ENCODE measurements around the gene CHST15.
"Not testable (repeated sequence)": the region's sequence is repeated elsewhere in the genome, so short reads cannot be mapped to it uniquely, and the experiment has no call there.

The CHST15 gene

DNA sequence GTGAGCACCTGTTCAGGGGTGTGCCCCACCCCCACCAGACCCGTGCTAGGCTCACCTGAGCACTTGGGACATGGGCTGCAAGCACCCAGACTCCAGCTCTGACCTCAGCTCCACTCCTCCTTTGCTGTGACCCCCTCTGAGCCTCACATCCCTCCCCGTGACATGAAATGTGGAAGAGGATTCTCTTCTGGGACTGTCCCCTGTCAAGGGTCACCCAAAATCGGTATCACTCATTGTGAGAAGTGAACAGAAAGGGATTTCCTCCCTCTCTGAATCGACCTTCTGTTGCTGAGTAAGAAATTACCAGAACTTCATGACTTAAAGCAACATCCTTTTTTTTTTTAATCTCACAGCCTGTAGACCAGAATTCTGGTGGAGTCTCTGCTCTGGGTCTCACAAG lies 6.2 kb upstream of the CHST15 start:
- H3K4me1 ChIP-seq (ENCODE audit: control insufficient read depth, insufficient read depth, low read length, unreplicated experiment), result no peaks in the 10 kb centered on the region
- H3K36me3 ChIP-seq (ENCODE audit: insufficient read depth, low read length), result no peaks in the 10 kb centered on the region
- no peaks in the 10 kb centered on the region for H3K79me2 ChIP-seq (ENCODE audit: control insufficient read depth, insufficient read depth, low read length, unreplicated experiment)
- H2AFZ ChIP-seq (ENCODE audit: low read length, unreplicated experiment), result no peak overlapping the region
- H3K4me3 ChIP-seq (ENCODE audit: low read depth, low read length), result no peak overlapping the region
- H3K27ac ChIP-seq (ENCODE audit: low read depth, low read length), result no peak overlapping the region
- H3K27me3 ChIP-seq (ENCODE audit: insufficient read depth, low read length), result peaks cover 46% of the 10 kb centered on the region

DNA sequence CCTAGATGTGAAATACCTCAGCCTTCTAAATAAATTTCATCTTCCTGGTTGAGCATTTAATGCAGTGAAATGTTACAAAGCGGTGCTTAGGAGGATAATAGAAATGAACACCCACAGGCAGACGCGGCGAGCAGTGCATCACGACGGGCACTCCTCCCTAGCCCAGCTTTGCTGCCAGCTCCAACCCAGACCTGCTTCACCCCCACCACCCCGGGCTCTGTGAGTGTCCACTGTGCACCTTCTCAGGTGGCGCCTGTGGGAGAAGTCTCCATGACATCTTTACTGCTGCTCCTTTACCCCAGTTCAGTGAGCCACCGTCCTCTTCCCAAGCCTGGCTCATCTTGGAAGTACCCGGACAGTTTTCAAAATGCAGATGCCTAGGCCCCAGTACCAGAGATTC lies 5.2 kb upstream of the CHST15 start:
- Histone ChIP-seq H3K27ac (ENCODE audit: low read depth, low read length) (no peak overlapping the region), H3K79me2 (ENCODE audit: control insufficient read depth, insufficient read depth, low read length, unreplicated experiment) (no peaks in the 10 kb centered on the region), H3K4me1 (ENCODE audit: control insufficient read depth, insufficient read depth, low read length, unreplicated experiment) (no peaks in the 10 kb centered on the region), H3K27me3 (ENCODE audit: insufficient read depth, low read length) (peaks cover 56% of the 10 kb centered on the region), H2AFZ (ENCODE audit: low read length, unreplicated experiment) (no peak overlapping the region), H3K36me3 (ENCODE audit: insufficient read depth, low read length) (no peaks in the 10 kb centered on the region), H3K4me3 (ENCODE audit: low read depth, low read length) (no peak overlapping the region)

DNA sequence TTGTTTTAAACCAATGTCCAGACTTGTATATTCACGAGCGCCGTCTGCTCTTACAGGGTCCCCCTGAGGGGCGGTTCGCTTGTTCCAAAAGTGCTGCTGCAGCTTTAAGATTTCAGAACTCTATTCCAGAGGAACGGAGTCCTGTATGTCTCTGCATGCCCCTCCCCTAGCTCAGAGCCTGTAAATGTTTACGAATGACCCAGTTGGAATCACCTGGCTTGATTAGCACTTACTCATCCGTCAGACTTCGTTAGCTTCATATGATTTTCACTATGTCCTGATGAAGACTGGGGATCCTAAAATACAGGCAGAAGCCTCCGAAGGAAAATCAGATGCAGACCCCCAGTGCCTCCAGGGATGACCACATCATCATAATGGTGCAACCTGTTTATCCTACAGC lies 4.5 kb upstream of the CHST15 start:
- Histone ChIP-seq H3K27me3 (ENCODE audit: insufficient read depth, low read length) (peaks cover 62% of the 10 kb centered on the region), H3K79me2 (ENCODE audit: control insufficient read depth, insufficient read depth, low read length, unreplicated experiment) (no peaks in the 10 kb centered on the region), H3K27ac (ENCODE audit: low read depth, low read length) (no peak overlapping the region), H3K4me3 (ENCODE audit: low read depth, low read length) (no peak overlapping the region), H2AFZ (ENCODE audit: low read length, unreplicated experiment) (no peak overlapping the region), H3K4me1 (ENCODE audit: control insufficient read depth, insufficient read depth, low read length, unreplicated experiment) (no peaks in the 10 kb centered on the region), H3K36me3 (ENCODE audit: insufficient read depth, low read length) (no peaks in the 10 kb centered on the region)

DNA sequence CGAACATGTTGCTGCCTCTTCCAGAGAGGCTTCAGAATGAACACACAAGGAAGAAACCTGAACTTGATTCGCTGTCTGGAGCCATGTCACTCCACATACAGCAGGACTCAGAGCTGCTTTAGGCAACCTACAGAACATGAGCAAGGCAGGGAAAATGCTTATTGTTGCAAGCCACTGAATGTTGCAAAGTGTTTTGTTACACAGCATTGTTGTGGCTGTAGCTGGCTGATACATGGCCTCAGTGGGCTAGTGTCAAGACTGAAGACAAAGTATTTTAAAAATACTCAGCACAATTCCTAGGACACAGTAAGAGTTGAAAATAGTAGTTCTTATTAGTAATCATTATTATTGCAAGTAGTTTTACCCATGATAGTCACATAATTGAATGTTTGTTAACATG lies 3.1 kb upstream of the CHST15 start:
- Histone ChIP-seq H3K27me3 (ENCODE audit: insufficient read depth, low read length) (peaks cover 76% of the 10 kb centered on the region), H2AFZ (ENCODE audit: low read length, unreplicated experiment) (no peak overlapping the region), H3K4me1 (ENCODE audit: control insufficient read depth, insufficient read depth, low read length, unreplicated experiment) (no peaks in the 10 kb centered on the region), H3K4me3 (ENCODE audit: low read depth, low read length) (no peak overlapping the region), H3K36me3 (ENCODE audit: insufficient read depth, low read length) (no peaks in the 10 kb centered on the region), H3K27ac (ENCODE audit: low read depth, low read length) (no peak overlapping the region), H3K79me2 (ENCODE audit: control insufficient read depth, insufficient read depth, low read length, unreplicated experiment) (no peaks in the 10 kb centered on the region)

DNA sequence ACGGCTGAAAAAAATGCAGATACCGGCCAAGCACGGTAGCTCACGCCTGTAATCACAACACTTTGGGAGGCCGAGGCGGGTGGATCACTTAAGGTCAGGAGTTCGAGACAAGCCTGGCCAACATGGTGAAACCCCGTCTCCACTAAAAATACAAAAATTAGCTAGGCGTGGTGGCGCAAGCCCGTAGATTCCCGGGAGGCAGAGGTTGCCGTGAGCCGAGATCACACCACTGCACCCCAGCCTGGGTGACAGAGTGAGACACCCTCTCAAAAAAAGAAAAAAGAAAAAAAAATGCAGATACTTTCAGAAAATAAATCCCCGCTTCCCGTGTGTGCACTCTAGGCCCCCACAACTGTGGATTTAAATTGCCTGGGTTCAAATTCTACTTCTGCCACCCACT lies 2.4 kb upstream of the CHST15 start:
- H3K4me1 ChIP-seq (ENCODE audit: control insufficient read depth, insufficient read depth, low read length, unreplicated experiment); H3K4me3 ChIP-seq (ENCODE audit: low read depth, low read length); H2AFZ ChIP-seq (ENCODE audit: low read length, unreplicated experiment); H3K79me2 ChIP-seq (ENCODE audit: control insufficient read depth, insufficient read depth, low read length, unreplicated experiment); H3K27ac ChIP-seq (ENCODE audit: low read depth, low read length); H3K36me3 ChIP-seq (ENCODE audit: insufficient read depth, low read length): not testable (repeated sequence)
- peaks cover 83% of the 10 kb centered on the region for H3K27me3 ChIP-seq (ENCODE audit: insufficient read depth, low read length)

DNA sequence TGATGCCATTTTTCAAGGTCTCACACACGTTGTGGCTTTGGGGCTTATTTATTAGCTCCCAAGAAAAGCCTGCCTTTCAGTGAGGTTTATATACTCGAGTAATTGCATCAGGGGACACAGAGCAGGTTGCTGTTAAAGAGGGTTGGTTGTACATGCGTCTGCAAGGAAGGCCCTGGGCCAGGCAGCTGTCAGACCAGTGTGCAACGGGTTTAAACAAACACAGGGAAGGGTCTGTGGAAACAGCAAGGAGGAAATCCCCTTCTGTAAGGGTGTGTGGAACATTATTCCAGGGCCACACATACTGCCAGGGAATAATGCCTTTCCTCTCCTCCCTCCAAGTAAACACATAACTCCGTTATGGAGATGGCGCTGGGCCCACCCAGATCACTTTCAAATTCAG lies 1.7 kb upstream of the CHST15 start:
- Histone ChIP-seq H3K27me3 (ENCODE audit: insufficient read depth, low read length) (peaks cover 88% of the 10 kb centered on the region), H2AFZ (ENCODE audit: low read length, unreplicated experiment) (no peak overlapping the region), H3K4me3 (ENCODE audit: low read depth, low read length) (no peak overlapping the region), H3K27ac (ENCODE audit: low read depth, low read length) (no peak overlapping the region), H3K36me3 (ENCODE audit: insufficient read depth, low read length) (no peaks in the 10 kb centered on the region), H3K79me2 (ENCODE audit: control insufficient read depth, insufficient read depth, low read length, unreplicated experiment) (no peaks in the 10 kb centered on the region), H3K4me1 (ENCODE audit: control insufficient read depth, insufficient read depth, low read length, unreplicated experiment) (no peaks in the 10 kb centered on the region)

DNA sequence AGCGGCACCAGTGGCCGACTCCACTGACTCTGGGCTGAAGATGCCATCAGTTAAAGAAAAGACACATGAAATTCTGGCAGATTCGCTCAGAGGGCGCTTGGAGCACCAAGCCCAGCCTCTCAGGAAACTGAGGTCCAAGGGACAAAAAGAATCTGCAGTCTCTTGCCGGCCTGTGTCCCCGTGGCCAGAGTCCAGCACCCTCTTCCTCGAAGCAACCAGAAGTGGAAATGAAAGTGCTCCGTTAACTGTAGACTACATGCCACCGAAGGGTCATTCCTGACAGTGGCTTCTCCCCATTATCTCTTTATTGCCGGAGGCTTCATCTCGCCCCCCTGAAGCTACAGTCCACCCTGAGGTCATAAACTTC lies 1.0 kb upstream of the CHST15 start:
- Histone ChIP-seq H3K27me3 (ENCODE audit: insufficient read depth, low read length) (peaks cover 90% of the 10 kb centered on the region), H2AFZ (ENCODE audit: low read length, unreplicated experiment) (no peak overlapping the region), H3K4me3 (ENCODE audit: low read depth, low read length) (peak overlapping the region; percentile 21; the same call in 1 of the 2 replicates)

DNA sequence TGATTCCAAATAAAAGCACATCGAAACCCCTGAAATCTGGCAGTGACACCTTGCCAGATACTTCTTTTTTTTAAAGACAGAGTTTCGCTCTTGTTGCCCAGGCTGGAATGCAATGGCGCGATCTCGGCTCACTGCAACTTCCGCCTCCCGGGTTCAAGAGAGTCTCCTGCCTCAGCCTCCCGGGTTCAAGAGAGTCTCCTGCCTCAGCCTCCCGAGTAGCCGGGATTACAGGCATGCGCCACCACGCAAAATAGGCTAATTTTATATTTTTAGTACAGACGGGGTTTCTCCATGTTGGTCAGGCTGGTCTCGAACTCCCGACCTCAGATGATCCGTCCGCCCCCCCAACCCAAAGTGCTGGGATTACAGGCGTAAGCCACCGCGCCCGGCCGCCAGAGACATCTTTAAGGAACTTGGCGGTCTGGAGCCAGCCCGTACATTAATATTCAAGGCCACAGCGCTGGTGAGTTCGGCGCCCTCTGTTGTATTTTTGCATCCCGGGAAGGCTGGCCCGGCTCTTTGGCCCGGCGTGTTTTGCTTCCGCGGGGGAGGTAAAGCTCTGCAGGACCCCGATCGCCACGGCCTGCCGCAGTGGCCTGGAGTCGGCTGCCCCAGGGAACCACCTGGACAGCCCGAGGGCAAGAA lies 498 bp upstream of the CHST15 start:
- H3K4me1 ChIP-seq (ENCODE audit: control insufficient read depth, insufficient read depth, low read length, unreplicated experiment); H3K27ac ChIP-seq (ENCODE audit: low read depth, low read length); H3K79me2 ChIP-seq (ENCODE audit: control insufficient read depth, insufficient read depth, low read length, unreplicated experiment); H3K36me3 ChIP-seq (ENCODE audit: insufficient read depth, low read length): not testable (repeated sequence)
- Histone ChIP-seq H3K4me3 (ENCODE audit: low read depth, low read length) (peak overlapping the region; percentile 80), H3K27me3 (ENCODE audit: insufficient read depth, low read length) (peaks cover 94% of the 10 kb centered on the region), H2AFZ (ENCODE audit: low read length, unreplicated experiment) (peak overlapping the region; percentile 42)

More for the DNA sequence above, 1.0 kb upstream of the CHST15 start:
- no peaks in the 10 kb centered on the region for H3K4me1 ChIP-seq (ENCODE audit: control insufficient read depth, insufficient read depth, low read length, unreplicated experiment)
- H3K36me3 ChIP-seq (ENCODE audit: insufficient read depth, low read length), result no peaks in the 10 kb centered on the region
- H3K27ac ChIP-seq (ENCODE audit: low read depth, low read length), result no peak overlapping the region
- H3K79me2 ChIP-seq (ENCODE audit: control insufficient read depth, insufficient read depth, low read length, unreplicated experiment), result no peaks in the 10 kb centered on the region

DNA sequence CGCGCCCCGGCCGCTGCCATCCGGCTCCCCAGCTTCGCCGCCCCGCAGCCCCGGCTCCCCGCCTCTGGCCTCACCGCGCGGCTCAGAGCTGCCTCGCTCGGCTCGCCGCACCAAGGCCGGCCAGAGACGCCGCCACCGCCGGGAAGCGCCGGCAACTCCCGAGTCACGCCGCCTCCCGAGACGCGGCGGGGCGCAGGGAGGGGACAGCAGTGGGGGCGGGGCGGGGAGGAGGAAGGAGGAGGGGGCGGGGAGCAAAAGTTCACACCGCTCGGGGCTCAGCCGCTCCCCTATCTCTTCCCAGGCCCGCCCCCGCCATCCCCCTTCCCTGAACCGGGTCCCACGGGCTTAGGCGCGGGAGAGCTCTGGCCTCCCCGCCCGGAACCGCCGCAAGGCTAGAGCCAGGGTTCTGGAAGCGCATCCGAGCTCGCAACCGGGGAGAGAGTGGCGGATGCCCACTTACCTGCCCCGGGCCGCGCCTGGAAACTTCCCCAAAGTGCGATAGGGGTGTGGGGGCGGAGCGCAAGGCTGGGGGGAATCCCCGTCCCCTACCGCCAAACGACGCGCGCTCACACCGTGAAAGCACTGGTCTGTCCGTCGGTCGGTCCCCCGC lies 1.0 kb downstream of the CHST15 start:
- Histone ChIP-seq H3K27me3 (ENCODE audit: insufficient read depth, low read length) (peaks cover 82% of the 10 kb centered on the region), H3K4me3 (ENCODE audit: low read depth, low read length) (peak overlapping the region; percentile 80), H2AFZ (ENCODE audit: low read length, unreplicated experiment) (peak overlapping the region; percentile 42)

DNA sequence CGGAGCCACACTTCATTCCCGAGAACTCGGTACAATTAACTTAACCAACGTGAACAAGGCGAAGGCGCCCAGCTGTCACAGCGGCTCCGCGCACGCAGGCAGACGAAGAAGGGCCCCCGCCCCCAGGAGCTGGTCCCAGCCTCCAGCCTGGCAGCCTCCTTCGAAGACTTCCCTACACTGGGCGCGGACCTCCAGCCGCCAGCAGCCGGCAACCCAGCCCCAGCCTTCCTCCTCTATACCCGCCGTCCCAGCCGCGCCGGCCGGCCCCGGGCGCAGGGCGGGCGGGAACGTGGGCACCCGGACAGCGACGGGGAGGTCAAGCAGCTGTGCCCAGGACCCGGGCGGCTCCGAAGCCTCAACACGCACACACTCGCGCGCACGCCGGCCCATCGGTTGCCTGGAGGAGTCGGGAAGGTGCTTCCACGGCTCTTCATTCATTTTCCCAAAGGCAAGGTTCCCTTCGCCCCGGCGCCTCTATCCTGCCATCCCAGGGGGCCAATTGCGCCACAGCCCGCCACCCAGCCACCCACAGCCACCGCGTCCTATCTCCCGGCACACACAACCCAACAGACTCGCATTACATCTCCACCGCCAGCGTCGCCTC lies 1.6 kb downstream of the CHST15 start:
- Histone ChIP-seq H3K79me2 (ENCODE audit: control insufficient read depth, insufficient read depth, low read length, unreplicated experiment) (no peaks in the 10 kb centered on the region), H3K36me3 (ENCODE audit: insufficient read depth, low read length) (no peaks in the 10 kb centered on the region), H2AFZ (ENCODE audit: low read length, unreplicated experiment) (peak overlapping the region; percentile 31), H3K4me1 (ENCODE audit: control insufficient read depth, insufficient read depth, low read length, unreplicated experiment) (no peaks in the 10 kb centered on the region), H3K27me3 (ENCODE audit: insufficient read depth, low read length) (peaks cover 76% of the 10 kb centered on the region), H3K27ac (ENCODE audit: low read depth, low read length) (no peak overlapping the region), H3K4me3 (ENCODE audit: low read depth, low read length) (peak overlapping the region; percentile 80)

More for the DNA sequence above, 1.0 kb downstream of the CHST15 start:
- H3K36me3 ChIP-seq (ENCODE audit: insufficient read depth, low read length), result no peaks in the 10 kb centered on the region
- no peaks in the 10 kb centered on the region for H3K79me2 ChIP-seq (ENCODE audit: control insufficient read depth, insufficient read depth, low read length, unreplicated experiment)
- no peak overlapping the region for H3K27ac ChIP-seq (ENCODE audit: low read depth, low read length)
- no peaks in the 10 kb centered on the region for H3K4me1 ChIP-seq (ENCODE audit: control insufficient read depth, insufficient read depth, low read length, unreplicated experiment)

DNA sequence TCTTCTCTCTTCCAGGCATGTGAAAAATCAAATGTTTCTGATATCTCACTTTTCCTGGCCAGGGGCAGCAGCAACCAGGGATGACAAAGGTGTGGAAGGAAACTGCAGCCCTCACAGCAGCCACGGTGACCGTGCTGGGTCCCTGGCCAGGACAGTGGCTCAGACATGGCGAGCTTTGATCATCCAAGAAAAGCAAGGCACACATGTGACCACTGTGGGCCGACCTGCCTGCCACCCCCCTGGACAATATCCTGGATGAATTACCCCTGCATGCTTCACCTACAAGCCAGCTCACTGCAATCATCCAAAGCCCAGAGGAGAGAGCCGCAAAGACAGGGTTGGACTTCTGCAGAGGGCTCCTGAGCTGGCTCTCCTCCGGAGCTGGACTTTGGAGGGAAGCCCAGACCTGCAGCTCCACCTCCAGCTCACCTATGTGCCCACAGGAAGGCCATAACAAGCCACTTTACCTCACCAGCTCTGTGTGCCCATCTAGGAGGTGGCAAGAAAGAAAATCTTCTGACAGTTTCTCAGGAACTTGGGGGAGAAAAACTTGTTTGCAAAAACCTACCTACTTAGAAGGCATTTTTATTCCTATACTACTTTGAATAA lies 2.7 kb downstream of the CHST15 start:
- Histone ChIP-seq H3K4me3 (ENCODE audit: low read depth, low read length) (no peak overlapping the region), H3K4me1 (ENCODE audit: control insufficient read depth, insufficient read depth, low read length, unreplicated experiment) (no peaks in the 10 kb centered on the region), H3K27ac (ENCODE audit: low read depth, low read length) (no peak overlapping the region), H3K27me3 (ENCODE audit: insufficient read depth, low read length) (peaks cover 68% of the 10 kb centered on the region), H2AFZ (ENCODE audit: low read length, unreplicated experiment) (no peak overlapping the region), H3K36me3 (ENCODE audit: insufficient read depth, low read length) (no peaks in the 10 kb centered on the region), H3K79me2 (ENCODE audit: control insufficient read depth, insufficient read depth, low read length, unreplicated experiment) (no peaks in the 10 kb centered on the region)
